Stimulated activated CD4-positive, alpha-beta T cell treated with anti-CD3 and anti-CD28 coated beads, Interleukin-2, amount 100 ng/mL, for 48 hours (primary cell): ENCODE results near the gene PIP5K1B.

Experiments
- DNase-seq, 2 donors: peaks; one replicate each; pipeline ENCODE4 v3.0.0-alpha.2; 2020

The PIP5K1B gene

DNA sequence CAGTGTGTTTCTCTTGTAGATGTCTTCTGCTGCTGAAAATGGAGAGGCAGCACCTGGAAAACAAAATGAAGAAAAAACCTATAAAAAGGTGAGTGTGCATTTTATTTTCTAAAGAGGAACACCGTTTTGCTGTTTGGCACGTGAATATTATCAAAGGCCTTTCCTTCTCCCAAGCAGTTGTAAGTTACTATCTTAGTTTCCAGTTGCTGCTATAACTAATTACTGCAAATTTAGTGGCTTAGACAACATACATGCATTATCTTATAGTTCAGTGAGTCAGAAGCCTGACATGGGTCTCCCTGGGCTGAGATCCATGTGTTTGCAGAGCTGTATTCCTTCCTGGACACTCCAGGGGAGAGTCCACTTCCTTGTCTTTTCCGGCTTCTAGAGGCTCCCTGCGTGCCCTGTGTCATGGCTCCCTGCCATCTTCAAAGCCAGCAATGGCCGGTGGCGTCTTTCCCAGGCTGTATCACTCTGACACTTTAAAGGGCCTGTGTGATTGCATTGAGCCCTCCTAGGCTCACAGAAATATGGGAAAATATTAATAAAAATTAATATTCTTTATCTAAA, 117.6 kb downstream of the PIP5K1B start:
- no peak for DNase-seq

DNA sequence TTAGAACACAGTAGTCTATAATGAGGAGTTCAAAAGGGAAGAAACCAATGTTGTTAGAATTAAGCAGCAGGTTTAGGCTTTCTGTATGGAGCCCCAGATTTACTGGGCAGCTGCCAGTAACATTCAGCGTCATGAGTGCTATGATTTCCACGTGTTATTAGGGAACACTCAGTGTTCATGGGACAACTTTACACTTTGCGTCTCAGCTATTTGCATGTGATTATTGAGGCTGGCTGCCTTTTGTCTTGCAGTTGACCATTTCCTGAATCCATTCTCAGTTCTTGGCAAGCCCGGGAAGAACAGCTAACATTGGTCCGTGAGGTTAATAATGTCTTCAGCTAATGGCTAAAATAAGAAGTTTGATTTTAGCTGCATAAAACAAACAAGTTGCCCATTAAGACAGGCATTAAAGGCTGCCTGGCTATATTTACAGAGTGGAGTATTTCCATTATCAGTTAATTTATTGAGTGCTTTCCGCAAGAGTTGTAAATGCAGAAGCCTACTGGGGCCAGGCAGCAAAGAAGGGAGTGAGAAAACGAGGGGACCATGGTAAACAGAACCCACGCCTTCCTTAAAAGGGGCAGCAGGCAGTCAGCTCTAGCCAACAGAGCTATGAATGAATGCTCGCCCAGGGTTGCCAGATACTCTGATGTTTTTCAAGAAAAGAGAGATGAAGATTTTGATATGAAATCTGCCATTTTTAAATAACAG, 120.9 kb downstream of the PIP5K1B start:
- DNase-seq: no peak

DNA sequence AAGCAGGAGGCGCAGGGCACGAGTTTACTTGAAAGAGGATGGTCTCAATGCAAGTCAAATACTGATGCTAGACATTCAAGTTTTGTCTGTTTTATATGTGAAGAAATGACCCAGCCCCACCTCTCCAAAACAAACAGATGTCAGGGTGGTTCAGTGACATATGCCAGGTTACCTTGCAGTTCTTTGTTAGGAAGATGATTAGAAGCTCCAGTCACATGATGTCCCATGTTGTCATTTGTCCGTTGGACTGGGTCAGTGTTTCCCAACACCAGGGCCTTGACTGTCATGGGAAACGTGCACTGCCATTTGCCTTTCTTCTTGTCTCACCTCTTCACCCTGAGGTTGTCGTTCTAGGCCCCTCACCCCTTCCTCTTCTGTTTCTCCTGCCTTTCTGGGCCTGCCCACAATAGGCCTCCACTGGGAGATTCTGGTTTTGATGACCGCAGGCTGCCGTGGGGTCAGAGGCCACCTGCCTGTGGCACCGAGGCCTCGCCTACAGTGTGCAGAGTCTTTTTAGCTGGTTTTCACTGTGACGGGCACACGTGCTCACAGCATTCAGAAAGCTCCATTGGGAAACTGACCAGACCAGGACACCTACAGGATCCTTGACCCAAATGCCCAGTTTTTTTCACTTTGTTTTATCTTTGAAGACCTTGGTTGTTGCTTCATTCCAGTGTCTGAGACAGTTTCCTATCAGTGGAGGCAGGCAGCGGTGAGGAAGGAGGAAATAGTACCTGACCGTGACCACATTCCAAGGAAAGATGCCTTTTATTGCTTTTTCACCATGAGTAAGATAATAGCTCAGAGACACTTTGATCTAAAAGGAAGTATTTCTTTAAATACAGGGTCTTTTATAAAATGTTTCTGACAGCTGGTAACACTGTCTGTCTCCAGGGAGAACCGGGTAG, 123.1 kb downstream of the PIP5K1B start:
- no peak for DNase-seq

DNA sequence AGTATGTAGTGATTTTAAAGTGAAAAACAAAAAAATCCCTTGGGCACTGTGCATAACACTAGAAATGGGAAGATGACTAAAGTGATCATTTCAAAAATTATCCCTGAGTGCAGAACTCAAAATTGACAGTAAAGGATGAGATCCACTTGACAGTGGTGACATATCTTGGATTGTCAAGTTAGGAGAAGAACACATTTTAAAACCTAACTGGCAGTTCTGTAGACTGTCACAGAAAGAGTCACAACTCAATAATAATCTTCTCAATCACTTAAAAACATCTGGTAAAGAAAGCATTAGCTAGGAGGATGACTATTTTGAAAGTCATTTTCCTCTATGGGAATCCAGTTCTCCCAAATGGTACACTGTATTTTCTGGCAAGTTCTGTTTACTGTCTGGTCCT, 127.1 kb downstream of the PIP5K1B start:
- no peak for DNase-seq

DNA sequence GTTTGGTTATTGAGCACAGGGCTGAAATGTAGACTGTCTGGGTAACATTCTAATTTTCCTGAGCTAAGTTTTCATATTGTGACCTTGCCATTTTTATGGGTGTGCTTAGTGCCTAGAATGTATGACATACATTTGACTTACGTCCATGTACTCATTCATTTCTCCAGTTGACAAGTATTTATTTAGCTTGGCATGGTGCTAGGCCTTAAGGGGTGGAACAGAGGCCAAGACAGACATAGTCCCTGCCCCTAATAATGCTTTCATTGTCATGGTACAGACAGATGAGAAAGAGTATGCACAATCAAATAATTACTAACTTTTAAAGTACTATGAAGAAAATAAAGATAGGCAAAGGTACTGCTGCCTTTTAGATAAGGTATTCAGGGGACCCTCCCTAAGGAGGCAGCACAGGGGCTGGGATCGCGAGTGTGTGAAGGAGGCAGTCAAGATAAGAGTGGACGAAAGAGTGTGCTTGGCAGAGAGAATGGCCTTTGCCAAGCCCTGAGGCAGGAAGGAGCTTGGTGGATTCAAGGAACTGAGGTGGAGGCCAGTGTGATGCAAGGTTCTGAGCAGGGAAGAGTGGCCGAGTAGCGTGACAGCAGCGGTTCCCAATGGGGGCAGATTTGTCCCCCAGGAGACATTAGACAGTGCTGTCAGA, 128.0 kb downstream of the PIP5K1B start:
- no peak for DNase-seq

DNA sequence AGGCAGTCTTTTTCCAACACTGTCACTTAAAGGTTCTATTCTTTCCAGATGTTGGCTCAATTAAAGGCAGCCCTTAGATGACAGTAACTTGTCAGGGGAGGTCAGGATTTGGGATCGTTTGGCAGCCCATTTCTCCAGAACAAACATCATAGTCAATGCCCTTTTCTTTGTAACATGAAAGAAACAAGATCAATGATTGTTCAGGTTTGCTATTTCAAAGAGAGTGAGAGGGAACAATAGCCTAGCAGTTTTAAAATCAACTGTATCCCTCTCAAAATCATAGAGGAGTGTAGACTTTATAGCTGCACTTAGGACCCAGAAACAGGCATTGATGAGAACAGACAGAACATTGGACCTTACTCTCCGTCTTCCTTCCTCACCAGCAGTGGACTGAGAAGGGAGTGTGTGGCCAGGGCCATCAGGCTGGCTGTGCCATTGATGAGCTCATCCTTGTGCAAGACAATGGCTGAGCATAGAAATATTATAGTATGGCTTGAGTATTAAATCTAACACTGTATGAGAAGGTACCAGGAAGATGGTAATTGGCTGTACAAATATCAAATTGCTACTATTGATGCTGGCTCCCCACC, 130.0 kb downstream of the PIP5K1B start:
- no peak for DNase-seq

DNA sequence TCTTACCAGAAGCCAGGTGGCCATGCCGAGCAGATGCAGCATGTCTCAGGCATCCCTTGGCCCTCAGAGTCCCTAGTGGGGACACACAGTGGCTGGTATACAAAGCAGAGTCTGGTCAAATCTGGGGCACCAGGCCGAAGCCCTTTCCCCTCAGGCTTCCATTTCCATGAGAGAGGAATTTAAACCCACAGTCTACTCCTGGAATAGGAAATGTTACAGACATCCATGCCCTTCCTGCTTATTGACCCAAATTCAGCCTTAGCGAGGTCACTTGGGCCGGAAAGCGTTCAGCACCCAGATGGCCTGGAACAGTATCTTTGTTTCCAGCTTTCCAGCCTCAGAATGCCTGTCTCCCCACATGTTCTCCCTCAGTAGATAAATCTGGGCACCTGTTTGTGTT, 131.7 kb downstream of the PIP5K1B start:
- no peak for DNase-seq

DNA sequence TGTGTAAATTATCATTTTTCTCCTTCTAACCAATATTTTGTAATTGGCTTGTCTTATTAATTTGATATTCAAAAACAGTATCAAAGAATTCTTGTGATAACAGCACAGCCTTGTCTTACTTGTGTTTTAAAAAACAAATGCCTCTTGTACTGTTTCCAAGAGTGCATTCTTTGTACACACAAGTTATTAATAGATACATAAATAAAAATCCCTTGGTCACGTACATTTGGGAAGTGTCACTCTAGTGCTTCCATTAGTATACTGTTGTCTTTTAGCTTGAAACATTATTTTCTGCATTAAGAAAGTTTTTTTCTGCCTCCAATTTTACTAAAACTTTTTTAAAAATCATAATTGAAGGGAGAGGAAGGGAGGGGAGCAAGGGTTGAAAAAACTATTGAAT, 133.2 kb downstream of the PIP5K1B start:
- DNase-seq: no peak

DNA sequence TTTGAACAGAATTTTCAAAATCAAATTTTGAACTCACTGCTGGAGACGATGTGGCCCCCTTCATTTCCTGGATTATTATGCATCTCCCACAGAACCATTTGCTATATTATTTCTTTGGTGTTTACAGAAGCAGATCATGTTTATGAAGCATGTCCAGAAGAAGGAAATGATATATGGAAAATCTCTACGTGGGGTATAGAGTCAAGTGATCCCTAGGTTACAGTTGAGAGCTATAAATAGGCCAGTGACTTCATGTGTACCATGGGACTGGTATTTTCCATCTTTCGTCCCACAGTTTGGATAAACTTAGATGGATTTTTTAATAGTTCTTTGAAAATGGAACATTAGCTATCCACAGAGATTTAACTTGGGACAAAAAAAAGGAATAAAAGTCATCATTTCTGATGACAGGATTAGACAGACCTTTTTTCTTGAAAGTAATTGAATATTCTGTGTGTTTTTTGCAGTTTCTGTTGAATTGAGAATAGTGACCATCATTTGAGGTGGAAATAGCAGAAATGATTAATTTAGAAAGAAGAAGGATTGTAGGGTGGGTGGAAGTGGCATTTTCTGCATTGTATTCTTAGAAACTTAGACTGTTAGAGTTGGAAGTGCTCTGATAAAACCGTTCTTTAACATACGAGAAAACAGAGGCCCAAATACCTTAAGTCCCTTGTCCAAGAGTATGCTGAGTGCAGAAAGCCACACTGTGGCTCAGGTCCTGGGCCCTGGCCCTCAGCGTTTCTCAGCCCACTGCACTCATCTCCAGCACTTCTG, 136.4 kb downstream of the PIP5K1B start:
- no peak for DNase-seq

DNA sequence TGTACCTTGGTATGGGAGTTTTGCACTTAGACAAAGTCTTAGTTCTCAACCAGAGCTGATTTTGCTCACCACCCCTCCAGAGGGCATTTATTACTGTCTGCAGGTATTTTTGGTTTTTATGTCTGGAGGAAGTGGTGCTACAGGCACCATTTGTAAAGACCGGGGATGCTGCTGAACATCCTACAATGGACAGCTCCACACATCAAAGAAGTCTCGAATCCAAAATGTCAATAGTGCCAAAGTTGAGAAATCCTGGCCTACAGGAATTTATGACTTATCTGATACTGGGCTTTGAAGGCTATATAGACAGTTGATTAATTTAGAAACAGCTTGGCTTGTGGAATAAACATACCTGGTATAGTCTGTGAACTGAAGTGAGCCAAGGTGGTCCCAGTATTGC, 137.5 kb downstream of the PIP5K1B start:
- no peak for DNase-seq

DNA sequence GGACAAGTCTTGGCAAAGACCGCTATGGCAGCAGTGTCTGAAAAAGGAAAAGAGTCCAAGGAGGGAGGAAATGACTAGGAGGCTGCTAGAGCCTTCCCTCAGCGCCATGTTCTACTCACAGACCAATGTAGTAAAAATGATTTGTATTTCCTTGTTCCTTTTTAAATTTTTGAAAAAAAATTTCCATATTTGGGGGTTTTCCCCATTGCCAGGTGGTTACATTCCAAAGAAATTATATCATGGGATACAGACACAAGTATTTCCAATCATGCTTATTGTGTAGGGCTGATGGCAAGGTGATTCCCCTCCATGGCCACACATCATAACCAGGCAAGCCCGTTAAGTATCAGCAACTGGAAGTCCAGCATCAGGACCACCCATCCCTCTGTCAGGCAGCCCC, 138.2 kb downstream of the PIP5K1B start:
- no peak for DNase-seq

DNA sequence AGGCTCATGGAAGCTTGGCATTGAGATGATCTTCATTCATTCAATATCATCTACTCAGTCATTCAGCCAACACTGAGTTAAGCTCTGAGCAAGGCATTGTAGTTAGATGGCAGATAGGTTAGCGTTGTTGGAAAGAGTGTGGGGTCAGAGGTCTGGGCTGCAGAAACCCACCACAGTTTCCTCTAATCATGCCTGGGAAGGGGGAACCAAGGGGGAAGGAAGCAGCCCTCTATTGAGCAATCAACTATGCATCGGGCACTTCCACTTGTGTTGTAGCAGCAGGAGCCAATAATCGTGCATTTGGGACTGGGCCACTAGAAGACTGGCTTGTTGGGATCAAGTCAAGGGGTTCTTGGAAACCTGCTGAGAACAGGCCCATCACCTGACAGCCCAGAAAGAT, 139.1 kb downstream of the PIP5K1B start:
- DNase-seq: no peak

DNA sequence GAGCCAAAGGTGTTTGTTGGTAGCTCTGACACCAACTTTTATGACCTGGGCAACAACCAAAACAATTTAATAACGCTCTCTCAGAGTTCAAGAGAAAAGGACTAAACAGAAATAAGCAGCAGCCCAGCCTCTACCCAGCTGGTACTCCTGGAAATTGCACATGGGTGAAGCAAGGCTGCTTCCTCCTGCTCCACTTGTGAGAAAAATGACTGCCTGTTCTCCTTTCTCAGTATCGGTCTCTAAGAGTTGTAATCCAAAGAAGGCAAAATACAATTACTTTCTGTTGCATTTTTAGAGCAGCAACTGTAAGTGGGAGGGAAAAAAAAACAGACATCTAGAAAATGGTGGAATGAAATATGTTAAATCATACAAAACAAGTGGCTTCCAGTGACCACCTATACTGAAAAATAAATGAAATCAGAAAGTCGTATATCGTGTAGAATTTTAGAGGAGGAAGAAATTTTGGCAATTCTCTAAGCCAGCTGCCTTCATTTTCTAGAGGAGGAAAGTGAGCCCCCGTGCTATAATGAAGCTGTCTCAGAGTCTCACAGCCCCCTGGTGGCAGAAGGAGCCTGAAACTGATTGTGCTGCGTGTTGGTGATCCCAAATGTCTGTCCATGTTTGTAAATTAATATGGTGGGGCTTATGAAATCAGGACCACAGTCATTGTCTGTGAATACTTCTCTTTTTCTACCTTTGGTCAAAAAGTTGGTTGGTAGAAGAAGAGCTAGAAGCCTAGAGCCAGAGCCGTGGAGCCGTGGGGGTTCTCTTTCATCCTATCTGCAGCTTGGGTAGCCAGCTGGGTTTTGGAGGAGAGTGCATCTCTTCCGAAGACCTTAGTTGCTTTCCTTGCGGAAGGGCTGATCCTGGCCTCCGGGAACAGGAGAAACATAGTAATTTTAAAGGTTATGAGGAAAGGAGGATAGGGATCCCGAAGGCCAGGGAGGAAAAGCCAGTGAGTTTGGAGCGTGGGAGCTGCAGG, 139.9 kb downstream of the PIP5K1B start:
- DNase-seq: peak; percentile 6 to 11

DNA sequence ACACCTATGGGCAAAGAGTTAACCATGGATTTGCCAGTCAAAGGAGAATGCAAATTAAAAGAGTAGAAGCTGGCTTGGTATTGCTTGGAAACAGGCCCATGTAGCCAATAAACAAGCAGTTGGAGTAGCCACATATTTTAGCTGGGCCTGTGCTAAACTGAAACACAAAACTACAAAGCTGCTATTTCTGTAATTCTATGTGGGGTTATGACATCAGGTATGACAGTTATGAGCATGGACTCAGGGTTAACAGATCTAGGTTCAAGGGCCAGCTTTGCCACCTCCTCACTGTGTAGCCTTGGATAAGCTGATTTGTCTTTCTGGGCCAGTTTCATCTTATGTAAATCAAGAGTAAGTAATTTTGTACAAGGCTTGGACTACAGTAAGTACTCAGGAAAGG, 142.7 kb downstream of the PIP5K1B start:
- no peak for DNase-seq

DNA sequence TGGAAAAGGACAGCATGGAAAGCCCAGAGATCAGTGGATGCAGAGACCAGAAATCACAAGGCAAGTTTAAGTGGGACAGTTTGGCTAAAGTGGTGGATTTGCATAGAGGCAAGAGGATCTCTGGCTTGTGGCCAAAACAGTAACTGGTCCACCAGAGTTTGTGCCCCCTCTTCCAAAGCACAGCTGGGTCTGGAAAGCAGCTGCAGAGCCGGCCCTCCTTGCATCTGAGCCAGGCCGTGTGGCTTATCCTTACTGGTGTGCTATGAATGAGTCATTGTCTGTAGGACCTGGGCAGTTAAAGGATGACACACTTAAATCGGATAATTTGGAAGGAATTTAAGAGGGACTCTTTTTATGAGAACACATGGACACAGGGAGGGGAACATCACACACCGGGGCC, 146.6 kb downstream of the PIP5K1B start:
- DNase-seq: no peak

DNA sequence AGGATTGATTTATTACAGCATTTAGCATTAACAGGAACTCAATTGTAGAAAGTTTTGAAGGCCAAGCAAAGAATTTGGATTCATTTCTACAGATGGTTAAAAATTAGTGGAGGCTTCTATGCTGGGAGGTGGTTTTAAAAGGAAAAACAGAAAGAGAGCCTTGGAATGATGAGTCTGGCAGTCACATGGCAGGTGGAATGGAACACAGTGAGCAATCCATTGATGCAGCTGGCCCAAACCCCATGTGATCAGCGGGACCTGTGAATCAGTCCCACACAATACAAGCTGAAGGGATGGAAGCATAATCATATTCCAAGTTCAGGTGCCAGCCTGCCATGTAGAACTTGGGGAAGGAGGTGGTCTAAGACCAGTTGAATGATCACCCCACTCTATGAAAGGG, 147.9 kb downstream of the PIP5K1B start:
- no peak for DNase-seq

DNA sequence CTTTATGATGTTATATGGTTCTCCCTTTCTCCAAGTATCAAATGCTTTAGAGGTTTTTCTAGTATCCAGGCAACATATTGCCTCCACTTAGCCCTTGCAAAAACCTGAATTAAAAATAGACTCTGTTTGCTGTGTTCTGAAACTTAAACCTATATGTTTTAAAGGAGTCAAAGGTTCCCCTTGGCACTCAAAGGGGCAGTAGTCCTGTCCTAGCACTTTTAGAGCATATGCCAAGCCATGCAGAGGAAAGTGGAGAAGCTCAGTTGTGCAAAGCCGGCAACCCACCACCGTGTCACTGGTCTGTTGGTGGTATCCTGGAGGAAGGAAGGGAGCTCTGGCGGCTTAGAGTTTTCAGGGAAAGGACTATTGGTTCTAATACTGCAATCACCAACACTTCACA, 154.3 kb downstream of the PIP5K1B start:
- no peak for DNase-seq

DNA sequence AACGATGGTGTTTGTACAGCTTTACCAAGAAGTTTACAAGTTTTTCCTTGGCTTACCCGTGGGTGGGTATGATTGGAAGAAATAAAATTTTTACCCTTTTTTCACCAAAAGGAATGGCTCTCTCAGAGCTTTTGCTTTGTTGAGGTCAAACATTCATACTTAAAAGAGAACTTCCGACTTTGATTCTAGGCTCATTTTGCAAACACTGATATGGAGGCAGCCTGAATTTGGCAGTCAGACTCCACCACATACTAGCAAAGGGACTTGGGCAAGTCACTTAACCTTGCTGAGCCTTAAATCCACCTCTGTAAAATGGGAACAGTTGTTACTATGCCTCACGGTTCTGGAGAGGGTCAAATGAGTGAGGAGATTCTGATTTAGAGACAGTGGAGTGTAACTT, 155.4 kb downstream of the PIP5K1B start:
- DNase-seq: no peak

DNA sequence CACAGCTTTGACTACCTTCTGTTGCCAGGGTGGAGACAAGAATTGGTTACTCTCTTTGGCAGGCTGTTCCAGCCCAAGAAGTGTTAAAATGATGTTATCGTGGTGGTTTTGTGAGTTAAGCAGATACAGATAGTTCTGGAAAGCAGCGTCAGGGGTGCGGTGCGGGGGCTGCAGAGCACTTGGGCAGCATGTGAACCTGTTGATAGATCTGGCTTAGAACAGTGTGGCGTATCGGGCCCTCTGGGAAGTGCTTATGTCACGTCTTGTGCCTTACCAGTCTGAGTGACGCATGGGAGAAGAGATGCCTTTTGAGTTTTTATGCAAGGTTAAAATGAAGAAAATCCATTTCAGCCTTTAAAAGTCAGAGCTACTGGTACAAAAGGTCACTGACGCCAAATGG, 156.4 kb downstream of the PIP5K1B start:
- DNase-seq: no peak

DNA sequence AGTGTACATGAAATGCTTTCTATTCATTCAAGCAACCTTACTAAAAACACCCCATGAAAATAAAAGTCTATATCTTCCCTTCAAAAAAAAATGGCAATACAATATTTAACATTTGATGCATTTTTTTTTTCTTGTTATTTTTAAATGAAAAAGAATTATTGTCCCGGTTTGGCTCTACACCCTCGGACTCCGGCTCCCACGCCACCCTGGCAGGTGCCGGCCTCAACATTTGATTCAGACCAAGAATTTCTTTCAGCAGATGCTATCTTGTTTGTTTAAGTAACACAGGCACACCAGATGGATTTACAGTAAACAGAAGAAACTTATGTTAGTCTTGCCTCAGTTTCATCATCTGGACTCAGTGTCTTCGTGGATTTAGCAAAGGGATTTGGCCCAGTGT, 162.0 kb downstream of the PIP5K1B start:
- DNase-seq: no peak

DNA sequence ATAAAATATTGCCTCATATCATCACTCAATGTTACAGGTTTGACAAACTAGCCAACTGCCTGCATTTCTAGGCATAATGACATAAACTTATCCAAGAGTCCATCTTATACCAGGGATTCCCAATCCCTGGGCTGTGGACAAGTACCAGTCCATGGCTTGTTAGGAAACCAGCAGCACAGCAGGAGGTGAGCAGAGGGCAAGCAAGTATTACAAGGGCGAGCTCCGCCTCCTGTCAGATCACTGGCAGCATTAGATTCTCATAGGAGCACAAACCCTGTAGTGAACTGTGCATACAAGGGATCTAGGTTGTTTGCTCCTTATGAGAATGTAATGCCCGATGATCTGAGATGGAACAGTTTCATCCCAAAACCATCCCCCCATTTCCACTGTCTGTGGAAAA, 164.0 kb downstream of the PIP5K1B start:
- no peak for DNase-seq
